Measurements from ENCODE around the gene EPHB2.

The EPHB2 gene

GRCh38 chr1:22784317-22784716, 73.7 kb downstream of the EPHB2 start:
- peaks cover 12% of the 10 kb centered on the region for H3K27me3 Mint-ChIP-seq
- no peak overlapping the region for H3K4me3 Mint-ChIP-seq
- no peaks in the 10 kb centered on the region for H3K36me3 Mint-ChIP-seq (ENCODE audit: low read depth)
- H3K27ac Mint-ChIP-seq: no peak overlapping the region
- no peak for DNase-seq
- H3K9me3 Mint-ChIP-seq: no peaks in the 10 kb centered on the region
- no peaks in the 10 kb centered on the region for H3K4me1 Mint-ChIP-seq (ENCODE audit: low read depth)

GRCh38 chr1:22784737-22785136, 74.1 kb downstream of the EPHB2 start:
- peaks cover 8% of the 10 kb centered on the region for H3K27me3 Mint-ChIP-seq
- H3K9me3 Mint-ChIP-seq: no peaks in the 10 kb centered on the region
- H3K36me3 Mint-ChIP-seq (ENCODE audit: low read depth): no peaks in the 10 kb centered on the region
- no peak overlapping the region for H3K27ac Mint-ChIP-seq
- no peaks in the 10 kb centered on the region for H3K4me1 Mint-ChIP-seq (ENCODE audit: low read depth)
- no peak for DNase-seq
- H3K4me3 Mint-ChIP-seq: no peak overlapping the region

GRCh38 chr1:22786101-22786500, 75.5 kb downstream of the EPHB2 start:
- H3K27me3 Mint-ChIP-seq: peaks cover 2% of the 10 kb centered on the region
- H3K9me3 Mint-ChIP-seq: no peaks in the 10 kb centered on the region
- no peak for DNase-seq
- no peaks in the 10 kb centered on the region for H3K36me3 Mint-ChIP-seq (ENCODE audit: low read depth)
- no peak overlapping the region for H3K27ac Mint-ChIP-seq
- no peak overlapping the region for H3K4me3 Mint-ChIP-seq
- no peaks in the 10 kb centered on the region for H3K4me1 Mint-ChIP-seq (ENCODE audit: low read depth)

- no peak for DNase-seq
- Mint-ChIP-seq H3K36me3 (ENCODE audit: low read depth) (no peaks in the 10 kb centered on the region), H3K9me3 (no peaks in the 10 kb centered on the region), H3K27ac (no peak overlapping the region), H3K27me3 (no peaks in the 10 kb centered on the region), H3K4me1 (ENCODE audit: low read depth) (no peaks in the 10 kb centered on the region), H3K4me3 (no peak overlapping the region)
These were observed 76.3 kb downstream of the EPHB2 start for GRCh38 chr1:22786719-22787489.

GRCh38 chr1:22787636-22788035, 77.0 kb downstream of the EPHB2 start:
- H3K4me1 Mint-ChIP-seq (ENCODE audit: low read depth): no peaks in the 10 kb centered on the region
- H3K36me3 Mint-ChIP-seq (ENCODE audit: low read depth): no peaks in the 10 kb centered on the region
- no peak overlapping the region for H3K4me3 Mint-ChIP-seq
- DNase-seq: no peak
- H3K9me3 Mint-ChIP-seq: no peaks in the 10 kb centered on the region
- no peaks in the 10 kb centered on the region for H3K27me3 Mint-ChIP-seq
- no peak overlapping the region for H3K27ac Mint-ChIP-seq

- no peaks in the 10 kb centered on the region for H3K9me3 Mint-ChIP-seq
- no peak overlapping the region for H3K4me3 Mint-ChIP-seq
- no peaks in the 10 kb centered on the region for H3K27me3 Mint-ChIP-seq
- H3K4me1 Mint-ChIP-seq (ENCODE audit: low read depth): no peaks in the 10 kb centered on the region
- no peaks in the 10 kb centered on the region for H3K36me3 Mint-ChIP-seq (ENCODE audit: low read depth)
- DNase-seq: no peak
- no peak overlapping the region for H3K27ac Mint-ChIP-seq
These were observed 77.6 kb downstream of the EPHB2 start for GRCh38 chr1:22788254-22788661.

GRCh38 chr1:22789356-22789994, 78.8 kb downstream of the EPHB2 start:
- H3K27ac Mint-ChIP-seq: no peak overlapping the region
- no peaks in the 10 kb centered on the region for H3K9me3 Mint-ChIP-seq
- H3K4me3 Mint-ChIP-seq: no peak overlapping the region
- H3K36me3 Mint-ChIP-seq (ENCODE audit: low read depth): no peaks in the 10 kb centered on the region
- DNase-seq: no peak
- no peaks in the 10 kb centered on the region for H3K27me3 Mint-ChIP-seq
- H3K4me1 Mint-ChIP-seq (ENCODE audit: low read depth): no peaks in the 10 kb centered on the region

GRCh38 chr1:22790232-22791008, 79.8 kb downstream of the EPHB2 start:
- Mint-ChIP-seq H3K36me3 (ENCODE audit: low read depth) (no peaks in the 10 kb centered on the region), H3K4me1 (ENCODE audit: low read depth) (no peaks in the 10 kb centered on the region), H3K9me3 (no peaks in the 10 kb centered on the region), H3K27me3 (no peaks in the 10 kb centered on the region), H3K27ac (no peak overlapping the region), H3K4me3 (no peak overlapping the region)
- DNase-seq: no peak

GRCh38 chr1:22791831-22792347, 81.2 kb downstream of the EPHB2 start:
- H3K9me3 Mint-ChIP-seq: no peaks in the 10 kb centered on the region
- H3K4me3 Mint-ChIP-seq: no peak overlapping the region
- H3K4me1 Mint-ChIP-seq (ENCODE audit: low read depth): no peaks in the 10 kb centered on the region
- H3K27ac Mint-ChIP-seq: no peak overlapping the region
- H3K27me3 Mint-ChIP-seq: no peaks in the 10 kb centered on the region
- H3K36me3 Mint-ChIP-seq (ENCODE audit: low read depth): no peaks in the 10 kb centered on the region
- no peak for DNase-seq

GRCh38 chr1:22792396-22793160, 81.9 kb downstream of the EPHB2 start:
- no peak overlapping the region for H3K27ac Mint-ChIP-seq
- H3K27me3 Mint-ChIP-seq: no peaks in the 10 kb centered on the region
- no peak for DNase-seq
- no peaks in the 10 kb centered on the region for H3K9me3 Mint-ChIP-seq
- H3K4me3 Mint-ChIP-seq: no peak overlapping the region
- no peaks in the 10 kb centered on the region for H3K4me1 Mint-ChIP-seq (ENCODE audit: low read depth)
- no peaks in the 10 kb centered on the region for H3K36me3 Mint-ChIP-seq (ENCODE audit: low read depth)

- Mint-ChIP-seq H3K27me3 (no peaks in the 10 kb centered on the region), H3K27ac (no peak overlapping the region), H3K9me3 (no peaks in the 10 kb centered on the region), H3K36me3 (ENCODE audit: low read depth) (no peaks in the 10 kb centered on the region), H3K4me1 (ENCODE audit: low read depth) (no peaks in the 10 kb centered on the region), H3K4me3 (no peak overlapping the region)
- DNase-seq: no peak
These were observed 83.0 kb downstream of the EPHB2 start for GRCh38 chr1:22793647-22794046.

- Mint-ChIP-seq H3K9me3 (no peaks in the 10 kb centered on the region), H3K4me3 (no peak overlapping the region), H3K27me3 (no peaks in the 10 kb centered on the region), H3K4me1 (ENCODE audit: low read depth) (no peaks in the 10 kb centered on the region), H3K36me3 (ENCODE audit: low read depth) (no peaks in the 10 kb centered on the region), H3K27ac (no peak overlapping the region)
- DNase-seq: no peak
These were observed 84.2 kb downstream of the EPHB2 start for GRCh38 chr1:22794647-22795365.

GRCh38 chr1:22795366-22795714, 84.7 kb downstream of the EPHB2 start:
- no peak for DNase-seq
- no peaks in the 10 kb centered on the region for H3K9me3 Mint-ChIP-seq
- no peak overlapping the region for H3K4me3 Mint-ChIP-seq
- H3K27ac Mint-ChIP-seq: peak overlapping the region; percentile 51
- no peaks in the 10 kb centered on the region for H3K4me1 Mint-ChIP-seq (ENCODE audit: low read depth)
- H3K36me3 Mint-ChIP-seq (ENCODE audit: low read depth): no peaks in the 10 kb centered on the region
- peaks cover 3% of the 10 kb centered on the region for H3K27me3 Mint-ChIP-seq

GRCh38 chr1:22796642-22797041, 86.0 kb downstream of the EPHB2 start:
- Mint-ChIP-seq H3K4me1 (ENCODE audit: low read depth) (no peaks in the 10 kb centered on the region), H3K9me3 (no peaks in the 10 kb centered on the region), H3K27ac (no peak overlapping the region), H3K4me3 (no peak overlapping the region), H3K27me3 (peaks cover 6% of the 10 kb centered on the region), H3K36me3 (ENCODE audit: low read depth) (no peaks in the 10 kb centered on the region)
- DNase-seq: no peak
